GM08714 (cell line): Measurements from ENCODE around the gene UTP14C.

Experiments
- H3K4me3 ChIP-seq: fragments of 200-500 bp; sonication (Bioruptor generic); 2 replicates; pipeline ENCODE4 v1.5.1; 2014; ENCODE audit warnings: mild to moderate bottlenecking, low read length, inconsistent platforms
- ZNF274 ChIP-seq: IDR thresholded peaks from 2 replicates; pipeline ENCODE4 v1.6.1; 2012; ENCODE audit warnings: mild to moderate bottlenecking, low read depth, low read length

UTP14C gene

DNA sequence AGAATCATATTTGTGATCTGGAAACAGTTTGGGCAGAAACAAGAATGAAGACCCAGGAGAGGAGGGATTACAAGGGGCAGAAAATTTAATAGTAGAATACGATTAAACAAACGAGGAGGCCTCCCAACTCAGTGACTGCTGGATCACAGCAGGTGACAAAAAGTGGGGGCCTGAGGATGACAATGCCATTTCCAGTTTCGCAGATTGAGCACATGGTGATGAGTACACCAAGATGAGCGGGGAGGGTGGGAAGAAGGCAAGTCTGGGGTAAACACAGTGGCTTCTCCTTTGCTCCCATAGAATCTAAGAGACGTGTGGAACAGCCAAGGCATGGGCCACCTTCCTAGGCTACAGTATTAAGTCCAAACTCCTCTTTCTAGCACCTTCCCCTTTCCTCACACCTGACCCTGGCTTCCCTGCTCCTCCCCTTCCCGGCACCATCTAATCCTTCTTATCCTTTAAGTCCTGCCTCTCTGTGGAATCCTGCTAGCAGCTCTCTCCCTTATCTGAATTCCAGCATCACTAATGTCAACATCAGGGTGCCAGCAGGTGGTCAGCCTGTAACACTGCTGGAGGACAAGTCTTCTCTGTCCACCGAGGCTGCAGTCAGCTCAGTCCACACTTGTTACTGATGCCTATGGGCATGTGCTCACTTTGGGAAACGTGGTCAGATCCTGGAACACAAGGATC lies 26.7 kb upstream of the UTP14C start:
- H3K4me3 ChIP-seq, result no peak overlapping the region
- TF ChIP-seq ZNF274, result no peak

DNA sequence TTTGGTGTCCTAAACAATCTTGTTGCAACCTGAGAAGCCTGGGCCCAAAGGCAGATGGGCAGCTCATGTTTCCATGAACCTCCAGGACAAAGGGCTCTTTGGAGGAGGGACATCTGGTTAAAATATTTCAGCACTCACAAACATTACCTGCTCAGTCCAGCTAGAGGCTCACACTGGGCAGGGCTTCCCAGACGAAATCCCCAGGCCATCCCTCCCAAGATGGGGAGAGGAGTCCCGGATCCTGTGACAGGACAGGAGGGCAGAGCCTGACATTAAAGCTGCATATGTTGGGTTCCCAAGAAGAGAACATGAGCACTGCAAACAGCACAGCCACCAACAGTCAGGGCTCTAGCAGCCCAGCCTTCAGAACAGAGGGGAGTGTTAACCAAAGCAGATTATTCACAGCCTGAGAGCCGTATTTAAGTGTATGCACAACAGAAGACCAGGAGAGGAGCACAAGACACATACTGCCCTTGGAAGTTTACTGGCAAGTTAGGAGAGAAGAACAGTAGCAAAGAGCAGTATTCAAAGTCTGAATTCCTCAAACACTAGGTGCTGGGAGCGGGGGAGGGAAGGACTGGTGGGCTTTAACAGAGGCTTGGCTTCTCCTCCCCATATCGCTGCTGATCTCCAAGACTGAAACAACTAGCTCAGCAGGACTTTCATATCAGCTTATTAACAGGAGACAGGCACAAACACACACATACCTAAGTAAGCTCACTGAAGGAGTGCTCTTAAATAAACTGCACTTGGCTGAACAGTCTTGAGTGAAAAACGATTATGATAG lies 25.6 kb upstream of the UTP14C start:
- TF ChIP-seq ZNF274, result no peak
- no peak overlapping the region for H3K4me3 ChIP-seq

DNA sequence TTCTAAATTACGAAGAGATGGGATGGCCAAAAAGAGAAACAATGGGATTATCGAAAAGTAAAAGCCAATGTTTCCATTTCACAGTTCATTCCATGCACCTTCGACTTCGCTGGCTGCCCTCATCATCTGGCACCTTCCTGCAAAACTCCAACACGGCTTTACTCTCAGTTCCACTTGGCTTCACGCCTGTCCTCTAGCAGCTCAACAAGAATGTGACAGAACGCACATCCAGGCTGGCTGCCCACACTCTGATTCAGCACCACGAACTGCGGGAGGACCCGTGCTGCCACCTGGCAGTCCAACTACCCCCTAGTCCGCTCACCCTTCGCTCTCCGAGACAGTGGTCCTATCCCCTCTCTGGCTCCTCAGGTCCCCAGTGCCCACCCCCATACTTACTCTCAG lies 25.0 kb upstream of the UTP14C start:
- TF ChIP-seq ZNF274, result no peak
- no peak overlapping the region for H3K4me3 ChIP-seq

DNA sequence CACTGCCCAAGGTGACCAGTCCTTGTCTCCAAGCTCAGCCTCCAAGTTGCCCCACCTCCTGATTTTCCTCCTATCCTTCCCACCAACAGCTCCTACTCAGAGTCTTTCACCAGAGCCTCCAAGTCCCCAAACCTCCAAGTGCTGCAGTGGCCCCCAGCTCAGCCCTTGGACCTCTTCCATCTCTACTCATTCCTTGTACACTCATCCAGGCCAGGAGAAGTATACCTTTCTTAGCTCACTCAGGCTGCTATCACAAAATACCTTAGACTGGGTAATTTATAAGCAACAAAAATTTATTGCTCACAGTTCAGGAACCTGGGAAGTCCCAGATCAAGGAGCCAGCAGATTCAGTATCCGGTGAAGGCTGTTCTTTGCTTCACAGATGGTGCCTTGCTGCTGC lies 24.6 kb upstream of the UTP14C start:
- H3K4me3 ChIP-seq, result no peak overlapping the region

DNA sequence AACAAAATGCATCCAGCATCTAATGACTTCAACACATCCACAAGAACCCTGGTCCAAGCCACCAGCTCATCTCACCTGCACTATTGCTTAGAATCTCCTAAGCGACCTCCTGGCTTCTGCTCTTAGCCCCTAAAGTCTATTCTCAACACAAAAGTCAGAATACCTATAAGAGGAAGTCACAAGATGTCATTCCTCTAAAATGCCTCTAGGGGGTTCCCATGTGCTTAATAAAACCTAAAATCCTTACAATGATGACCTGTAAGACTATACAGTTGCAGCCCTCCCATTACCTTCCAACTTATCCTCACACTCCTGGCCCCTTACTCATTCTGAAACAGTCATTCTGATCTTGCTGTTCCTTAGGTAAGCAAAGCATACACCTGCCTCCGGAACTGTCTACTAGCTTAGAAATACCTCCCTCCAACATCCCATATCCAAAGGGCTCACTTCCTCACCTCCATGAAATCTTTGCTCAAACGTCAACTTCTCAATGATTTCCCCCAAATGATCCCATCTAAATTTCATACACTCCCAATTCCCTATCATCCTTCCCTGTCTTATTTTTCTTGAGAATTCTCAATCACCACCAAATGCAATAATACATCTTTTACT lies 23.3 kb upstream of the UTP14C start:
- H3K4me3 ChIP-seq, result no peak overlapping the region
- no peak for TF ChIP-seq ZNF274

More for the DNA sequence above, 24.6 kb upstream of the UTP14C start:
- TF ChIP-seq ZNF274, result no peak

DNA sequence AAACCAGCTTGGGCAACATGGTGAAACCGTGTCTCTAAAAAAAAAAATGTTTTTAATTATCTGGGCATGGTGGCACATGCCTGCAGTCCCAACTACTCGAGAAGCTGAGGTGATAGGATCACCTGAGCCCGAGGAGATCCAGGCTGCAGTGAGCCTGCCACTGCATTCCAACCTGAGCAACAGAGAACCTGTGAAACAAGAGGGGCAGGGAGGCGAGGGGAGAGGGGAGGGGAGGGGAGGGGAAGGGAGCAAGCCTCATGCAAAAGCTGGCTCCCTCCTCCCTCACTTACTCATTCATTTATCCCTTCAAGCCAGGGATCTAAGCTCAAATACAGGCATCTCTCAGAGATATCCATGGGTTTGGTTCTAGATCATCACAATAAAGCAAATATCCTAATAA lies 22.1 kb upstream of the UTP14C start:
- no peak overlapping the region for H3K4me3 ChIP-seq
- no peak for TF ChIP-seq ZNF274

DNA sequence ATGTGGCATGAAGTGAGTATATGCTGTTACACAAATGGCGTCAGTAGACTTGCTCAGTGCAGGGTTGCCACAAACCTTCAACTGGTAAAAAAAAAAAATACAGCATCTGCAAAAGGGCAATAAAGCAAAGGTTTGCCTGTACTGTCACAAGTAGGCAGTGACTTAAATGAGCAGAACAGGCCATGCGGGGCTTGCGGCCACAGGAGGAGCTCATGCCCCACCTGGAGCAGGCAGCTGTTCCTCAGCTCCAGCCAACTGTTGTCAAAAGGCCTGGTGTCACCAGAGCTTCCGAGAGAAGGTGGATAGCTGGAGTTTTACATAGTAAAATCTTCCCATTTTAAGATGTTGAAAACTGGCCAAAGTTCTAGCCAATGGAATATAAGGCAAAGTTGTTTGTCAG lies 20.9 kb upstream of the UTP14C start:
- H3K4me3 ChIP-seq, result no peak overlapping the region
- no peak for TF ChIP-seq ZNF274

DNA sequence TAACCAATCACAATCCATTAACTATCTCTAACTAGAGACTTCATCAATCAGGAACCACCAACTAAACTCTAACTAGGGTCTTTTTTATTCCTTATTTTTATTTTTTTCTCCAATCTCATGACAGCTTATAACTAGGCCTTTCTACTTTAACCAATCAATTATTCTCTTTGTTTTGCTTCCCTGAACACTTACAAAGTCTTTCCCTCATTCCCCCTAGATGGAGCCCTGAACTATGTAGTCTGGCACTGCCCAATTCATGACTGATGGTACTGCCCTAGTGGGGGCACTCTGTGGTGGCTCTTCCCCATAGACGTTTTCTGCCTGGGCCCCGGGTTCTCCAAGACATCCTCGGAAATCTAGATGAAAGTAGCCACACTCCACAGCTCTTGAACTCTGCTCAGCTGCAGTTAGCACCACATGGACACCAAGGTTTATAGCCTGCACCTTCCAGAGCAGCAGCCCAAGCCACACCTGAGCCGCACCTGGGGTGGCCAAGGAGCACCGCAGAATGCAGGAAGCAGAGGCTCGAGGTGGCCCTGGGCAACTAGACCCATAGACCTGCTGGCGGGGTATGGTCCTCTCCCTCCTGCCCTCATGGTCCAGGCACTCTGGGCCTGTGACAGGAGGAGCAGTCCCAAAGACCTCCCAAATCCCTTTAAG lies 19.9 kb upstream of the UTP14C start:
- TF ChIP-seq ZNF274, result no peak
- no peak overlapping the region for H3K4me3 ChIP-seq

DNA sequence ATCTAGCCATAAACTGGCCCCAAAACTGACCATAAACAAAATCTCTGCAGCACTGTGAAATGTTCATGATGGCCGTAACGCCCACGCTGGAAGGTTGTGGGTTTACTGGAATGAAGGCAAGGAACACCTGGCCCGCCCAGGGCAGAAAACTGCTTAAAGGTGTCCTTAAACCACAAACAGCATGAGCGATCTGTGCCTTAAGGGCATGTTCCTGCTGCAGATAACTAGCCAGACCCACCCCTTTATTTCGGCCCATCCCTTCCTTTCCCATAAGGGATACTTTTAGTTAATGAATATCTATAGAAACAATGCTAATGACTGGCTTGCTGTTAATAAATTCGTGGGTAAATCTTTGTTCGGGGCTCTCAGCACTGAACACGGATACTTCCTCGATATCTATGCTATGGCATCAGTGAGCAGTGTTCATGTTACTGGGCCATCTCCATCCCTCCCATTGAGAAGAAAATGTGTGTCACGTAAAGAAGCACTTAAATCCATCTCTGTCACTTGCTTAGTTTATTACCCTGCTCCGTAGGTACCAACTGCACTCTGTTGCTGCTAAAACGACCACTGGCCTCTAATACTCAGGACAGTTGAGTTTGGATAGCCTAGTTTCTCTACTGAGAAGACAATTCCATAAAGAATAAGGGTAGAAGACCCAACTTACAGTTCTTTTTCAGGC lies 18.5 kb upstream of the UTP14C start:
- no peak for TF ChIP-seq ZNF274
- no peak overlapping the region for H3K4me3 ChIP-seq

DNA sequence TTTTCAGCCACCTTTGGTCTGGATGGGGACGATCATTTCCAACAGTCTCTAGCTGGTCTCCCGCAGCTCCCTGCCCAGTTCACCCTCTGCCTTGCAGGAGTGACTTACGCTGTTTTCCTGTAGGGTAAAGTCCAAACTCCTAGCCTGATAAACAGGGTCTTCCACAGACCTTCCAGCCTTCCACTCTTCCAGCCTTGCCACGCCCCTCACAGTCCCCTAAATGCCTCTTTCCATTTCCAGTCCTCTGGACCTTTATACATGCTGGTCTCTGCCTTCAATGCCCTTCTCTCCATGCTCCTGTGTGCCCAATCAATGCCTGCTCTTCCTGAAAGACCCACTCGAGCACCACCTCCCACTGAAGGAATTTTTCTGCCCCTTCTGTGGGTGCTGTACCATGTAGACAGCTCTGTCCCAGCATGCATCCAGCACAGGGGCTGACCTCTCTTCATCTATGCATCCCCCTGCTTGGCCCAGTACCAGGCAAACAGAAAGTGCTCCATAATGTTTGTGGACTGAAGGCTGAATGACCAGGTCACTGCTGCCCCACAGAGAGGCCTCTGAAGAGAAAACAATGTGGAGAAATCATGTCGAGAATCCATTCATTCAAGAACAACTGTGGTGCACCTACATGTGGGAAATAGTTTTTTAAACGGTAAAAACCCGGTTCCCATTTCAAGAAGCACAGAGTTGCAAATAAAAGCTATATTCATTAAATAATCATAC lies 17.8 kb upstream of the UTP14C start:
- no peak for TF ChIP-seq ZNF274
- no peak overlapping the region for H3K4me3 ChIP-seq

DNA sequence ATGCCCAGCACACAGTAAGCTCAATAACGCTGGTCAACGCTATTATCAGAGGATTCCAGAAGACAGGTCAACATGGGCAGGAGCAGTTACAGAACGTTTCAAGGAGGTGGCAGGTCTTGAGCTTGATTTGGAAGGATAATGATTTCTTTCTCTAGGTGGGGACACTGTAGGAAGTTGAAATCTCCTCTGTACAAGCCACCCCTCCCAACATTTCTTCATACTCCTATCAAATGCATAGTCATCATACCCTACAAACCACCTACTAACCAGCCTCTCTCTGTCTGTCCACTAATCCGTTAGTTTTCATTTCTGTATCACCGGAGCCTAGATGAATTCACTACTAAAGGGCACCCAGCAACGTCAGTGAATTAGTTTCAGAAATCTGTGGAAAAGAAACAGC lies 14.5 kb upstream of the UTP14C start:
- no peak overlapping the region for H3K4me3 ChIP-seq
- no peak for TF ChIP-seq ZNF274

DNA sequence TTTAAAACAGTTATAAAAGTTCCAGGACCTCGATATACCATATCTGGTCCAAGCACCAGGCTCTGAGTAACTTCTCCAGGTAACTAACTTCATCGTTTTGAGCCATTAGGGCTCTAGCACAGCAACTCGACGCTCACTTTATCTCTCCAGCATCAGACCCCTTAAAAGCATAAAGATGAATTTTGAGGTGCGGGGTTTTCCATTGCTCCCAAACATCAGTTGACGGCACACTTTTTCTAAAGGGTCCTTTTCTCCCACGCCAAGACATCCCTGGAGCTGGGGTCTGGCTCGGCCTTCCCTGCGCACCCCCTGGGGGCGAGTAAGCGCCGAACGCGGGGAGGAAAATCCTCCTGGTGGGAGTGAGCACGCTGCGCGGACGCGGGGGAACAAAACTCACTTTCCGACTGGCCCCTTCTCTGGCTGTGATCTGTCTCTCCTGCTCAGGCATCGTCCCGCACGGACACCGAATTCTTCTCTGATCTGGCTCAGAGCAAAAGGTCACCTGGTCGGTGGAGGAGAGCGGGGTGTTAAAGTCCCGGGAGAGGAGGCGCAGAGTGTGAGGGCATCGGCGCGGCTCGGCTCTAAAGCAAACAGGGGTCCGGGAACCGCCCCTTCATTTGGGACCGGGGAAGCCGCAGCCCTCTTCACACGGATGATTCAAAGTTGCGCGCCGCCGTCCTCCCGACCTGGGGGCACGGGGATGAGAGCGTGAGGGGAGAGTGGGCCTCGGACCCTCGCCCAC lies 13.4 kb upstream of the UTP14C start, which contains the start of gene ATP7B:
Gene ATP7B (minus strand): TSS at position 561 of the 742 bp plus-strand sequence. CDS start 113 bp downstream, at position 448.
- TF ChIP-seq ZNF274, result no peak
- peak within 1 kb of the TSS; percentile 89 for H3K4me3 ChIP-seq
